GM21360 (cell line): Measurements from ENCODE around the gene USP48.

Source experiments
- ATAC-seq: cut with Tn5 transposase; IDR thresholded peaks from one replicate; pipeline ENCODE4 v1.9.1; 2021; ENCODE audit warnings: mild to moderate bottlenecking, moderate library complexity; ENCODE audit not compliant: unreplicated experiment

Gene USP48

GRCh38 chr1:21670059-21670881 lies 112.7 kb downstream of the USP48 start:
- no peak for ATAC-seq

GRCh38 chr1:21669258-21670058 lies 113.5 kb downstream of the USP48 start, which contains the start of gene RAP1GAP:
TSS of gene RAP1GAP (minus strand) at chr1:21669357. CDS start at chr1:21620032, 49,325 bp downstream.
- no peak for ATAC-seq

- ATAC-seq: no peak
Observed at GRCh38 chr1:21668951-21669257, 114.0 kb downstream of the USP48 start.

GRCh38 chr1:21668232-21668950 lies 114.6 kb downstream of the USP48 start:
- ATAC-seq: no peak

GRCh38 chr1:21667348-21668231 lies 115.4 kb downstream of the USP48 start:
- no peak for ATAC-seq

- ATAC-seq: no peak
Observed at GRCh38 chr1:21666576-21667320, 116.2 kb downstream of the USP48 start.

- ATAC-seq: no peak
Observed at GRCh38 chr1:21665711-21666575, 117.0 kb downstream of the USP48 start.

GRCh38 chr1:21664806-21665588 lies 118.0 kb downstream of the USP48 start:
- no peak for ATAC-seq

GRCh38 chr1:21663951-21664805 lies 118.8 kb downstream of the USP48 start:
- ATAC-seq: no peak

- no peak for ATAC-seq
Observed at GRCh38 chr1:21663248-21663950, 119.5 kb downstream of the USP48 start.

GRCh38 chr1:21662426-21663247 lies 120.3 kb downstream of the USP48 start:
- no peak for ATAC-seq

- ATAC-seq: no peak
Observed at GRCh38 chr1:21661886-21662285, 121.1 kb downstream of the USP48 start.

GRCh38 chr1:21659924-21660326 lies 123.0 kb downstream of the USP48 start:
- no peak for ATAC-seq

GRCh38 chr1:21659099-21659923 lies 123.6 kb downstream of the USP48 start:
- ATAC-seq: peak; percentile 63
